ENCODE measurements around the gene PAWR. TPM values are rescaled to one million over a fixed set of nuclear protein-coding genes. Genes with fewer than 3 reads are reported as not detected.
A peak's percentile ranks its signal among the peaks of the same experiment; 100 is the strongest.

PAWR gene
- total RNA-seq, 1 donor from 2014 or later = 75.4 TPM

DNA sequence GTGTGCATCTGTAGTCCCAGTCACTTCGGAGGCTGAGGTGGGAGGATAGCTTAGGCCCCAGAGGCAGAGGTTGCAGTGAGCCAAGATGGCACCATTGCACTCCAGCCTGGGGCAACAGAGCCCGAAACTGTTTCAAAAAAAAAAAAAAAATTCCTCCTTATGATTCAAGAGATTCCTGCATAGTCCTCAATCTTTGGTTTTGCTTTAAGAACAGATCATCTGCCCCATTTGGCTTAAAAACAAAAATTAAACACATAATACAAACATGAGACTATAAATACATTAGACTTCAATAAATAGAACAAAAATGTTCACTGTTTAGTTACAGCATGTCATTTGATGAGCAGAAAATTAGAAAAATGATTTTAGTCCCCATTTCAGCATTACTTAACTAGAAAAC is 131.2 kb downstream of the PAWR start:
- intact Hi-C loops (cut with DNase I) = loop anchor here (5.0 to 10.0 kb wide), 2 partner anchors 375 to 493 kb away; partner anchors contain the start of gene PPP1R12A

GRCh38 chr12:79558924-79559469 is 131.8 kb downstream of the PAWR start:
- H3K27me3 ChIP-seq = no peaks in the 10 kb centered on the region
- no peak for DNase-seq (ENCODE audit: low spot score in 2 of 2)
- peak overlapping the region; percentile 67 to 76 for H3K27ac ChIP-seq
- TF ChIP-seq, protein P1, sequence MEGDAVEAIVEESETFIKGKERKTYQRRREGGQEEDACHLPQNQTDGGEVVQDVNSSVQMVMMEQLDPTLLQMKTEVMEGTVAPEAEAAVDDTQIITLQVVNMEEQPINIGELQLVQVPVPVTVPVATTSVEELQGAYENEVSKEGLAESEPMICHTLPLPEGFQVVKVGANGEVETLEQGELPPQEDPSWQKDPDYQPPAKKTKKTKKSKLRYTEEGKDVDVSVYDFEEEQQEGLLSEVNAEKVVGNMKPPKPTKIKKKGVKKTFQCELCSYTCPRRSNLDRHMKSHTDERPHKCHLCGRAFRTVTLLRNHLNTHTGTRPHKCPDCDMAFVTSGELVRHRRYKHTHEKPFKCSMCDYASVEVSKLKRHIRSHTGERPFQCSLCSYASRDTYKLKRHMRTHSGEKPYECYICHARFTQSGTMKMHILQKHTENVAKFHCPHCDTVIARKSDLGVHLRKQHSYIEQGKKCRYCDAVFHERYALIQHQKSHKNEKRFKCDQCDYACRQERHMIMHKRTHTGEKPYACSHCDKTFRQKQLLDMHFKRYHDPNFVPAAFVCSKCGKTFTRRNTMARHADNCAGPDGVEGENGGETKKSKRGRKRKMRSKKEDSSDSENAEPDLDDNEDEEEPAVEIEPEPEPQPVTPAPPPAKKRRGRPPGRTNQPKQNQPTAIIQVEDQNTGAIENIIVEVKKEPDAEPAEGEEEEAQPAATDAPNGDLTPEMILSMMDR (IDR thresholded peaks at IDR 0.05) = no peak
- peaks cover 0 to 17% of the 10 kb centered on the region in 2 donors for H3K36me3 ChIP-seq
- no peak overlapping the region for H3K4me3 ChIP-seq
- peaks cover 0 to 4% of the 10 kb centered on the region in 2 donors for H3K9me3 ChIP-seq
- H3K4me1 ChIP-seq = peaks cover 0 to 45% of the 10 kb centered on the region in 2 donors
- intact Hi-C loops (cut with DNase I) = loop anchor here (5.0 to 10.0 kb wide), 2 partner anchors 376 to 493 kb away; partner anchors contain the start of gene PPP1R12A

More for the DNA sequence above, 131.2 kb downstream of the PAWR start:
- Histone ChIP-seq H3K4me1 (peaks cover 0 to 45% of the 10 kb centered on the region in 2 donors), H3K4me3 (no peak overlapping the region), H3K36me3 (peaks cover 0 to 17% of the 10 kb centered on the region in 2 donors), H3K9me3 (peaks cover 0 to 4% of the 10 kb centered on the region in 2 donors), H3K27ac (peak overlapping the region; percentile 67 to 76), H3K27me3 (no peaks in the 10 kb centered on the region)
- no peak for DNase-seq (ENCODE audit: low spot score in 2 of 2)
- TF ChIP-seq, protein P1 (IDR thresholded peaks at IDR 0.05) = no peak

DNA sequence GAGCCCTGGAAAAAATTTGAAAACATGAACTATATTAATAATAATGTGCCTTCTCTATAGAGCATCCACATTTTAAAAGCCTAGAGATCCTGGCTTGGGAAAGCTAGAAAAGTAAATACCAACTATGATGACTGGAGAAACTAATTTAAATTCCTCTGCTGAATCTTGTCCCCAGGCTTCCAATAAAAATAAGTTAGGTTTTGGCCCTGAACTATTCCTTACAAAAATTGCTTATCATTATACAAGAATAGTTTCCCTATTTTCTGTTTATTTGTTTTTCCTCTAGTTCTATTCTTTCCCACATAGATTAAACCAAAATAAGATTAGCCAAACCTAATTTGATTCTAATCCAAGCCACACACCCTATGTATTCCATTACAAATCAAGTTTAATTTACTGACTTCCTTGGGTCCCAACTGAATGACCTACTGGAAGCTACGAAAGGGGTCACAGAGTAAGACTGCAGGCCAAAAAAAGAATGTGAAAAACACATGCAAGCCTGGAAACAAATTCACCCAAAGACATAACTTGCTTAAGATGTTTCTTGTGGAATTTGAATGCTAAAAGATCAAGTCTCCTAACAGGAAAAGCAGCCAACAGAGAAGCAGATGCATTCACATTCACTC is 133.0 kb downstream of the PAWR start:
- Histone ChIP-seq H3K4me1 (peaks cover 0 to 48% of the 10 kb centered on the region in 2 donors), H3K27ac (peak overlapping the region; percentile 67 to 76)
- no peak for DNase-seq (ENCODE audit: low spot score in 2 of 2)

GRCh38 chr12:79555028-79555925 is 135.5 kb downstream of the PAWR start:
- intact Hi-C loops (cut with DNase I) = loop anchor here (2.0 to 10.0 kb wide), 5 partner anchors 184 to 714 kb away; partner anchors contain the start of gene PPP1R12A
- H3K27ac ChIP-seq = peak overlapping the region; percentile 67 to 76
- no peak overlapping the region for H3K4me3 ChIP-seq

More for the DNA sequence above, 133.0 kb downstream of the PAWR start:
- TF ChIP-seq, protein P1 (IDR thresholded peaks at IDR 0.05) = no peak
- intact Hi-C loops (cut with DNase I) = loop anchor here (2.0 to 10.0 kb wide), 3 partner anchors 131 to 494 kb away; partner anchors contain the start of gene PPP1R12A
- H3K4me3 ChIP-seq = no peak overlapping the region
- H3K9me3 ChIP-seq = peaks cover 0 to 4% of the 10 kb centered on the region in 2 donors
- no peaks in the 10 kb centered on the region for H3K27me3 ChIP-seq
- H3K36me3 ChIP-seq = peaks cover 0 to 13% of the 10 kb centered on the region in 2 donors

More at GRCh38 chr12:79555028-79555925, 135.5 kb downstream of the PAWR start:
- peaks cover 3 to 59% of the 10 kb centered on the region in 2 donors for H3K4me1 ChIP-seq
- DNase-seq (ENCODE audit: low spot score in 2 of 2) = no peak
- H3K9me3 ChIP-seq = no peaks in the 10 kb centered on the region
- TF ChIP-seq, protein P1 (IDR thresholded peaks at IDR 0.05) = peak; percentile 38 to 70 (median 61)
- H3K27me3 ChIP-seq = no peaks in the 10 kb centered on the region
- no peaks in the 10 kb centered on the region for H3K36me3 ChIP-seq
